HG03025 (cell line): ENCODE data around the gene ANO8.

ENCODE experiments used
- ATAC-seq: cut with Tn5 transposase; IDR thresholded peaks from one replicate; pipeline ENCODE4 v1.9.1; 2021; ENCODE audit warnings: mild to moderate bottlenecking, moderate library complexity; ENCODE audit not compliant: unreplicated experiment, low FRiP score

ANO8 gene

DNA sequence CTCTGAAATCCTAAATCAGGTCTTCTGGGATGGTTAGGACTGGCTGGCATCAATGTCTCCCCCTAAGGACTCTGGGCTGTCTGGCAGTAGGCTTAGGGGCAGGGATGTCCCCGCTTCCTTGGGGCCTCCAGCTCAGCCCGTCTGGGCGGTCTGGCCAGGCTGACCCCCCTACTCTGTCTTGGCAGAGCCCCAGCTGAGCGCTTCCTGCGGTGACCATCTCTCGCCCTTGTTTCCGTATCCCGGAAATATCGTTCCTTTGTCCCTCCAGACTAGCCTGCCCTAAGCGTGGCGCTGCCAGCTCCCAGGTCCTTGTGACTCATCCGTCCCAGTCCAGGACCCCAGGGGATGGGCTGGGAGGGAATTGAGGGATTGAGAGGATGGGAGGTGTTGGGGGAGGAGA, 14.0 kb upstream of the ANO8 start:
- ATAC-seq = no peak

DNA sequence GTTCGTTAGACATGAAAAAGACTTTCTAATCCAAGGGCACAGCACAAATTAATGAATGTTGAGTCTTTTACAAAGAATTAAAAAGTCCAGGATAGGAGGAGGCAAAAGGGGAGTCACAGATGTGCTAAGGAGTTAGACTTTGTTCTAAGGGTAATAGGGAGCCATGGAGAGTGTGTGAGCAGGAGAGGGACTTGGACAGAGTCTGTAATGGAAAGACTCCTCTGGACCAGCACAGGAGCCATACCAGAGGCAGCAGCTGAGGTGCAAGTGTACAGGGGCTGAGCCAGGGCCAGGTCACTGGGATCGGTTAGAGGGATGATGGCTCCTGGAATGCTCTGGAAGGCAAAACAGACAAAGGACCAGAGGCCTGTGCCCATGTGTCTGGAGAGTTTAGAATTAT, 13.2 kb upstream of the ANO8 start:
- ATAC-seq = no peak

DNA sequence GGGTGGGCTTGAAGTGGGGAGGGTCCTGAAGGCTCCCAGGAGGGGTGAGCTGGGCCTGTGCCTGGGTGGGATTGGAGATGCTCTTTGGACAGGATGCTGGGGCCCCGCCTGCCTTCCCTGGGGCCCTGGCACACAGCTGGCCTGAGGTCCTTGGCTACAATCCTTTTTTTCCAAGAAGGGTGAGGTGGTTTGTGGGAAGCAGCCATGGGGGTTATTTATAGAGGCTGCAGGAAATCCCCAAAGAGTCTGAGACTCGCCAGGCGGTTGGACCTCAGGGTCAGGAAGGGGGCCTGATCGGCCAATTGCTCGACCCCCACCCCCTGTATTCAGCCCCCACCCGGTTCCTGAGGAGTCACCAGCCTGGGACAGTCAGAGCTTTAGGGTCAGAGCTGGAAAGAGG, 12.7 kb upstream of the ANO8 start:
- ATAC-seq = no peak

DNA sequence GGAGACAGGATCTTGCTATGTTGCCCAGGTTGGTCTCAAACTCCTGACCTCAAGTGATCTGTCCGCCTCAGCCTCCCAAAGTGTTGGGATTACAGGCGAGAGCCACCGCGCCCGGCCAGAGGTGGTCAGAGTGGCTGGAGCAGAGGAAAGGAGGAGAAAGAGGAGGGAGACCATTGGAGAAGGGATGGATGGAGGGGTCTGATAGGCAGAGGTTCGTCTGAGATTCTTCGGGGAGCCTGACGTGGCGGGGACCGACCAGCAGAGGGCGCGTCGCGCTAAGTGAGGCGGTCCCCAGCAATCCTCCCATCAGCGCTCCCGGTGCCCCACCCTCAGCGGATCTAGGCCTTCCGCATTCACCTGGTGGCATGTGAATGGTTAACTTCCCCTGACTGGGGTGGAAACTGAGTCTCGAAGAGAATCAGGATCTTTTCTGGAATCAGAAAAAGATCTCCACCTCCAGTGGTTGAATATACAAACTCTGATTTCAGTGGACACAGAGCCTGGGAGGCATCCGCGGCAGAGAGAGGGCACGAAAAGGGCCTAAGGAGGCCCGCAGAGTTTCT, 11.5 kb upstream of the ANO8 start:
- ATAC-seq = no peak

DNA sequence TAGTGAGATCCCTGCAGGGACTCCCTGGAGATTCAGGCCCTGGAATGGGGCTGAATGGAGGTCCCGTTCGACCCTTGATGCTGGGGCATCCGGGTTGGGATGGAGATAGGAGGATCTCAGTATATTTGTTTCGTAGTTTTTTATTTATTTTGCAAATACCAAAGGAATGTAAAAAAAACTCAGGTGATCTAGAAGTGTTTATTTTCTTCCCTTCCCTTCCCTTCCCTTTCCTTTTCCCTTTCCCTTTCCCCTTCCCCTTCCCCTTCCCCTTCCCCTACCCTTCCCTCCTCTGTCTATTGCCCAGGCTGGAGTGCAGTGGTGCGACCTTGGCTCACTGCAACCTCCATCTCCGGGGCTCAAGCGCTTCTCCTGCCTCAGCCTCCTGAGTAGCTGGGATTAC, 7.2 kb upstream of the ANO8 start:
- no peak for ATAC-seq

DNA sequence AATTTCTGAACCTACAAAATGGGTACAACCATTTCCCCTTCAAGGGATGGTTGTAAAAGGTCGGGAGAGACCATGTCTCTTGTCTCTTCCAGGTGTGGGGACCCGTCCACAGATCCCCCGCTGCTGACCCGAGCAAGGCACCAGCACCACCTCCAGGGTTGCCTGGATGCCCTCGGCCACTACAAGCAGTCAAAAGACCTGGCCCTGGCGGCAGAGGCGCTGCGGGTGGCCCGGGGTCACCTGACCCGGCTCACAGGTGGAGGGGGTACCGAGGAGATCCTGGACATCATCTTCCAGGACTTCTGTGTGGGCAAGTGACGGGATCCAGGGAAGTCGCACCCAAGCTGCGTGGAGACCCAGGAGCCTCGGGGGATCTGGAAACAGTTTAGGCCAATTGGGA, 6.7 kb upstream of the ANO8 start:
- no peak for ATAC-seq

DNA sequence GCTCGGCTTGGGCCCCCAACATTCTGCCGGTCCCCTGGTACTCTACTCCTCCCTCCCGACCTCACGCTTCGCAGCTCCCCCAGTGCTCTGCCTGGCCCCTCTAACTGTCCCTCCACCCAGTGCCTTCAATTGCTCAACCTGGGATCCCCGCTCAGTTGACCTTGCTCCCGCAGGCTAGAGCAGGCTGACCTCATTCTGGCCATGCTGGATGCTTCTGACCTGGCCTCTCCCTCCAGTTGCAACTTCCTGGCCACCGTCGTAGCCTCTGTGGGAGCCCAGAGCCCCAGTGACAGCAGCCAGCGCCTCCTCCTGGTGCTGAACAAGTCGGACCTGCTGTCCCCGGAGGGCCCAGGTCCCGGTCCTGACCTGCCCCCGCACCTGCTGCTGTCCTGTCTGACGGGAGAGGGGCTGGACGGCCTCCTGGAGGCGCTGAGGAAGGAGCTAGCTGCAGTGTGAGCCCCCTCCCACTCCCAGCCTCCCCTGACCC, 6.3 kb upstream of the ANO8 start:
- no peak for ATAC-seq

DNA sequence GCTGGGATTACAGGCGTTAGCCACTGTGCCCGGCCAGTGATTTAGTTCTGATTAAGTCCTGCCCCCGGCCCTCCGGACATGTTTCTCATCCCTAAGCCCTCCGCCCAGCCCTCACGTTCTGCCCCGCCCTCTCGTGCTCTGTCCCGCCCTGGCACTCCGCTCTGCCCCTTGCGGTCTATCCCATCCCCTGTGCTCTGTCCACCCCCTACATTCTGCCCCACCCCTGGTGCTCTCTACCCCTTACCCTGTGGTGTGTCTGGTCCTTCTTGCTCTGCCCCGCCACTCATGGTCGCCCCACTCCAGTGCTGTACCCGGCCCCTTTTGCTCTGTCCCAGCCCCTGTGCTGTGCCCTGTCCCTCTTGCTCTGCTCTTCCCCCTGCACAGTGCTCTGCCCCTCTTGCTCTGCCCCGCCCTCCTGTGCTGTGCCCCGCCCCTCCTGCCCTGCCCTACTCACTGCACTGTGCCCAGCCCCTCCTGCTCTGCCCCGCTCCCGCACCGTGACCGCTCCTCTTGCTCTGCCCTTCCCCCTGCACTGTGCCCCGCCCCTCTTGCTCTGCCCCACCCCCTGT, 5.7 kb upstream of the ANO8 start:
- no peak for ATAC-seq

DNA sequence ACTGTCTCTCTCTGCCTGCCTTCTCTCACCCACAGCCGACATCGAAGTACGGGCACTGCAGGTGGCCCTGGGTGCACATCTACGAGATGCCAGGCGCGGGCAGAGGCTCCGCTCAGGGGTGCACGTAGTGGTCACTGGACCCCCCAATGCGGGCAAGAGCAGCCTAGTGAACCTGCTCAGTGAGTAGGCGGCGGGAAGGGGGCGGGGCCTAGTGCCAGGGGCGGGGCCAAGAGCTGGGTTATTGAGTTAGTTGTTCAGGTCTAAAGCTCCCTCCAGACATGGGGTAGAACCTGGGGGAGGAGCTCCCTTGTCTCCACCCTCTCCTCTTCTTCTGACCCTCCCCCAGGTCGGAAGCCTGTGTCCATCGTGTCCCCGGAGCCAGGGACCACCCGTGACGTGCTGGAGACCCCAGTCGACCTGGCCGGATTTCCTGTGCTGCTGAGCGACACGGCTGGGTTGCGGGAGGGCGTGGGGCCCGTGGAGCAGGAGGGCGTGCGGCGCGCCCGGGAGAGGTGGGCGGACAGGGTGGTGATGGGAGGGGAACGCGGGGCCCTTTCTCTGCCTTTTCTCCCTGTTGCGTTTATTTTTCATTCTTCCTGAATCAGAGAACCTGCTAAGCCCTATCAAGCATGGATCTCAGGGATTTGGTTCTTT, 4.6 kb upstream of the ANO8 start:
- no peak for ATAC-seq

DNA sequence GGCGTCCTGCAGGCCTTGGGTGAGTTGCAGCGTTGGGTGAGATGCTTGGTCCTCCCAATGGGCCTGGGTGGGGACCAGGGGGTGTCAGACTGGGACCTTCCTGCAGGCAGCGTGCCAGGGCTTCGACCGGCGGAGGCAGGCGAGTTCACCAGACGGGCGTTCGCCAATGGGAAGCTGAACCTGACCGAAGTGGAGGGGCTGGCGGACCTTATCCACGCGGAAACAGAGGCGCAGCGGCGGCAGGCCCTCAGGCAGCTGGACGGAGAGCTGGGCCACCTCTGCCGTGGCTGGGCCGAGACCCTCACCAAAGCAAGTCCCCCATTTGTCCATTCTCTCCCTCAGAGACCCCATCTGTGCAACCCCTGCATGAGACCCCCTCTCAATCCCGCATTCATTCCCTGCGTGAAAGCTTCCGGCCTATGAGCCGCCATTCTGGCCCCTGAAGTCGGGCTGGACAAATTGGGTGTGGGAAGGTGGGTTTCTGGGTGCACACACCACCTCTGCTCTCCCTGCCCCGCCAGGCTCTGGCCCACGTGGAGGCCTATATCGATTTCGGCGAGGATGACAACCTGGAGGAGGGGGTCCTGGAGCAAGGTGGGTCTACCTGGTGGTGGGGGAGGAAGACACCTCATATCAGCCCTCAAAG, 3.9 kb upstream of the ANO8 start:
- ATAC-seq = no peak

DNA sequence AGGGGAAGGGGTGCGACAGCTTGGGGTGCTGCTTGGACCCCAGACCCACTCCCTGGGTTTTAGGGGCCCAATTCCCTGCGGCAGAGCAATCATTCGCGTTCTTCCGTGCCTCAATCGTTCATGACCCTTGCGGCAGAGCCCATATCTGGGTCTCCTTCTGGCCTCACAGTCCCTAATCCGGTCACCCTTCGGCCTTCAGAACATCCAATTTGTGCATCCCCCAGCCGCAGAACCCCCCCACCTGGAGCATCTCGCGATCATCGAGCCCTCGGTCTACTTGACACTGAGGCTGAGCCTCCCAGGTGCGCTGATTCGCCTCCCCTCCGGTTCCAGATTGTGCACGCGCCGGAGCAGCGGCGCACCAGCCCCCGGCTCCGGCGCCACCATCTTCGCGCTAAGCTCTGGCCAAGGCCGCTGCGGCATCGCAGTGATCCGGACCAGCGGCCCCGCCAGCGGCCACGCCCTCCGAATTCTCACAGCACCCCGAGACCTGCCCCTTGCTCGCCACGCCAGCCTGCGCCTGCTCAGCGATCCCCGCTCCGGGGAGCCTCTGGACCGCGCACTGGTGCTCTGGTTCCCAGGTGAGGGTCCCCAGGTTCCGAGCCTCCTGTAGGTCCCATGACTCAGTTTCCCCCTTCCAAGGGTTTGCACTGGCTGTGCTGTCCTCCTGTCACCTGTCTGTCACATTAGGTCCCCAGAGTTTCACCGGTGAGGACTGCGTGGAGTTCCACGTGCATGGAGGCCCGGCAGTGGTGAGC, 3.2 kb upstream of the ANO8 start:
- ATAC-seq = no peak

DNA sequence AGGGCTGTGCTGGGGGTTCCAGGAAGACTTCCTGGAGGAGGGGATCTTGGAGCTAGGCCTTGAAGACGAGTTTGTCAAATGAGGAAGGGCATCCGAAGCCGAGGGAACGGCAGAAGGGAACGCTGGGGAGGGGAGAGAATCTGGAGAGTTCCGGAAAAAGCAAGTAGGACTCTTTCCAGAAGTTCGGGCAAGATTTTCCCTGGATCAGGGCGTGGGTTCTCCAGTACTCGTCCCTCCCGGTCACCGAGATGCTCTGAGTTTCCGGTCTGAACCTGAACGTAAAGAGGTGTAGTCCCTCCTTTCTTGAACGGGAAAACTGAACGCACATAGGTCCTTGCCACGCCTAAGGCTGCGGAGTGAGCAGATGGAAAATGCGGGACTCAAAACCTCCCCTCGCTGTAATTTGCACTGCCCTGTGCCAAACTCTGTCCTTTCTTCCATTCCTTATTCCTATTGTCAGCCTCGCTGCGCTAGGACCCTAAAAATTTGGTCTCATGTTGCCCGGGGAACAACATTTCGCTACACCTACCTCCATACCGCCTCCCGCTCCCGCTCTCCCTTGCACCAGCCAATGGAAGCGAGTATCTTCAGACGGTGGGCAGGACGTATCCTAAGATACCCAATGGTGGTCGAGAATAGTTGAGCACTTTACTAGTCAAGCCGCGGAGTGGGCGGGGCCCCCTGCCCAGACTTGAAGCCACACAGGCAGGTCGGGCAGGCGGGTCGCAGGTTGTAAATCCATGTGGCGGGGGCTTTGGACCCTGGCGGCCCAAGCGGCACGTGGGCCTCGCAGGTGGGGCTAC, 2.4 kb upstream of the ANO8 start, which contains the start of gene GTPBP3:
Gene GTPBP3 (plus strand): TSS at position 682 of the 803 bp plus-strand sequence. CDS start 59 bp downstream, at position 741.
- ATAC-seq = peak; percentile 46

DNA sequence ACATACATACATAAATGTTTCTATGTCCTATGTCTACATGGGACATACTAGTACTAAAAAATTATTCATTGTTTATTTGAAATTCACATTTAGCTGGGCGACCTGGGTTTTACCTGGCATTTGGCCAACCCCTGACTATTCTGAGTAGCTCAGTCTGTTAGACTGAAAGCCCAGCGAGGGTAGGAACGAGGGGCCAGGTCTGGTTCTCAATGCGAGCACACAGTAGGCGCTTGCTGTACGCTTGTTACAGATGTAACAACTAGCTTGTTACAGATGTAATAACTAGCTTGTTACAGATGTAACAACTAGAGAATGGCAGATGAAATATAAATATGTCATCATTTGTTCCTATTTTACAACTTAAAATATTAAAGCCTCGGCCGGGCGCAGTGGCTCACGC, 920 bp upstream of the ANO8 start:
- ATAC-seq = no peak

DNA sequence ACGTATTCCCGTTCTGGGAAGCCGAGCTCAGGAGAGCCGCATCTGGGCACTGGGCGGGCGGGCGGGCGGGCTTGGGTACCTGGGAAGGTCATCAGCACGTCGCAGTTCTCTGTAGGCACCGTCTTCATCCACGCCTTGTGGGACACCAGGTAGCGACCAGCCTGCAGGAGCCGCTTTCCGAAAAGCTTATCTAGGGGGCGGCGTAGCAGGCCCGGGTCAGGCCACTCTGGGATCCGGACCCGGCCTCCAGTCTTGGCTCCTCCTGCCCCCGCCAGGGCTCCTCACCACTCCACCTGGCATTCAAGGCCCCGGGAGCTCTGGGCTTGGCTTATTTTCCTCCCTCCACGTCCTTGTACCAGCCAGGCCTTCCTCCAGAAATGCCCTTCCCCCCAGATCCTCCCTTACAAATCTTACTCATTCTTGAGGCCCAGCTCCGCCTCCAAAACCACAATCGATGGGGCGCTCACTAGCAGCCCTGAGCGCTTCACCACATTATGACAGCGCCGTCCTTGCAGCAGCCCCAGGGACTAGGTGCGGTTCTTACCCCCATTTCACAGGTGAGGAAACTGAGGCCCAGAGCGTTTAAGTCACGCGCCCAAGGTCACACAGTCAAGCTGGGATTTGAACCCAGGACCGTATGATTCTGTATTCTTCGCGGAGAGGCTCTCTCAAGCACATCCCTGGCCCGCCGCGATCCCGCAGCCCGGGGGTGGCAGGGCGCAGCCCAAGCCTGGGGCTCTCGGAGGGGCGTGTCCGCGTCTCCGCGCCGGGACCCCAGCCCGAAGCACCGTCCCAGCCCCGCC, 843 bp downstream of the ANO8 start:
- ATAC-seq = no peak

DNA sequence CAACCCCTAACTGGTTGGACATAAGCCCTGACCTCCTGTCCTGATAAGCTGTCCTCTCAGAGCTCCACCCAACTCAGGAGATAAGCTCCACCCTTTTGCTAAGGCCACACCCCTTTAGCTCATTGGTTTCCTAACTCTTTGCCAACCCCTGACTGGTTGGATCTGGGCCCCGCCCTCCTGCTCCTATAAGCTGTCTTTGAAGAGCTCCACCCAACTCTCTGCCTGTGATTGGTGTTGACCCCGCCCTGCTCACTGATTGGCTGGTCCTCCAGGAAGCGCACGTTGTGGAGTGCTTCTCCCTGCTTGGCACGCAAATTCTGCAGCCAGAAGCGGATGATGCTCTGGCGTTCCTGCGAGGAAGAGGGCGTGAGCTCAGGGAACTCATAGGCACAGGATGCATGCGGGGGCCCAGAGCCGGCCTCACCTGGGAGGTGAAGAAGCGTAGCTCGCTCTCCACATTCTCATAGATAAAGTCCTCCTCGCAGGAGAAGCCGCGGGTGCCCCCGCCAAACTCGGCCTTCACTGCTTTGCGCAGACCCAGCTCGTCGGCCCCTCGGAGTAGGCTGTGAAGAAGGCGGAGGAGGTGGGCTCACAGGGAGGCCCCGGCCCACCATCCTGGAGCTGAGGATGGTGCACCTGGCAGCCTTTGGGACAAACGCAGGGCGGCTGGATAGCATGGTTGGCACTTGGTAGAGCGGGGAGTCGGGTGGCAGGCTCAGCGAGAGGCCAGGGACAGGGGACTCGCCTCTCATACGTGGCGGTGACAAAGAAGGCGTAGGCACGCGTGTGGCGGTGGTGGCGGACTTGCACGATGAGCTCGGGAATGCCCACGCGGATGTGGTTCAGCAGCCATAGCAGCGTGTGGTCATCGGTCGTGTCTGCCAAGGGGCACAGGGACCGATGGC, 1.7 kb downstream of the ANO8 start:
- ATAC-seq = no peak

DNA sequence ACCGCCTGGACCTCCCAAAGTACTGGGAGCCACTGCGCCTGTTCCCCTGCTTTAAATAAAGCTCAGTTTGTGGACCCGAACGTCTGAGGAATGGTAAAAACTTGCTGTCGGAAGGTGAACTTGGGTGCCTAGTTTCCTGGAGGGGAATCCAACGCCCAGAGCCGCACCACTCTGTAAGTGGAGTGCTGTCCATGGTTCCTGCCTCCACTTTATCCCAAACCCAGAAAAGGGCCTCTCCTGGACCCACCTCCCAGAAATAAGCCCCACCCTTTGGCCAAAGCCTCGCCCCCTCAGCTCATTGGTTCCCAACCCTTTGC, 2.3 kb downstream of the ANO8 start:
- no peak for ATAC-seq

DNA sequence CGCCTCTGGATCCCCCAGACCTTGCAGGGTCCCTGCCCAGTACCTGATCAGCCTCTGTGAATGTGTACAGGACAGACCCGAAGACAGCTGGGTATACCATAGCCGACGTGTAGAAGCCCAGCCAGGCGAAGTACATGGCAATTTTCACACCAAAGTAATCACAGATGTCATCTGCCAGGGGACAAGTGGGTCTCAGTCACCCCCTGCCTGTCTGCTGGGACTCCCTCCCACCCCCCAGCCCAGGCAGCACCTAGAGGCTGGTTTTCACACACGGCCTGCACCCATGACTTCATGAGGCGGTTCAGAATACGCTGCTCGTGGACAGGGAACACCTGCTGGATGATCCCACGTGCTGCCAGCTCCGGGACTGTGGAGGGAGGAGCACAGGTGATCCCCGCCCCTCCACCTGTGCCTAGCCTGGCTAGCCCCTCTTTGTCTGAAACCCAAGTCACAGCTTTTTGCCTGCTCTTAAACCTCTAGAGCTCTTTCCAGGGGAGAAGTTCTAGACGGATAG, 3.6 kb downstream of the ANO8 start:
- ATAC-seq = no peak
